HEK293 (cell line): ENCODE measurements around the gene ACP3.

ENCODE experiments used
- BCL11B ChIP-seq: fragments of 450-650 bp; formaldehyde crosslinking; IDR thresholded peaks from 2 replicates; pipeline ENCODE4 v1.5.1; 2016; ENCODE audit warnings: low read depth, missing biosample characterization, missing genetic modification characterization
- CTCF ChIP-seq: fragments of 450-650 bp; formaldehyde crosslinking; IDR thresholded peaks from 2 replicates; pipeline ENCODE4 v1.5.1; 2016; ENCODE audit warnings: missing biosample characterization, missing genetic modification characterization
- HOXA7 ChIP-seq: sonication (generic); formaldehyde crosslinking; IDR thresholded peaks from 2 replicates; pipeline ENCODE4 v1.8.1; 2022; ENCODE audit warnings: missing genetic modification reagents, borderline replicate concordance
- KLF10 ChIP-seq: fragments of 450-650 bp; IDR thresholded peaks from 2 replicates; pipeline ENCODE4 v1.5.1; 2018; ENCODE audit warnings: missing biosample characterization, mild to moderate bottlenecking, missing genetic modification characterization
- KLF7 ChIP-seq: fragments of 450-650 bp; formaldehyde crosslinking; IDR thresholded peaks from 2 replicates; pipeline ENCODE4 v1.5.1; 2016; ENCODE audit warnings: missing biosample characterization, missing genetic modification characterization, borderline replicate concordance
- PBX3 ChIP-seq: sonication (generic); formaldehyde crosslinking; IDR thresholded peaks from 2 replicates; pipeline ENCODE4 v1.8.1; 2022; ENCODE audit warnings: mild to moderate bottlenecking, moderate library complexity, missing genetic modification reagents
- REST ChIP-seq: fragments of 450-650 bp; formaldehyde crosslinking; IDR thresholded peaks from 2 replicates; pipeline ENCODE4 v1.5.1; 2016; ENCODE audit warnings: missing biosample characterization, missing genetic modification characterization
- TCF7L2 ChIP-seq: IDR thresholded peaks from 2 replicates; pipeline ENCODE4 v1.6.1; 2011; ENCODE audit warnings: low read depth, mild to moderate bottlenecking, inconsistent platforms, low read length, moderate library complexity, borderline replicate concordance
- ZBTB11 ChIP-seq: fragments of 450-650 bp; formaldehyde crosslinking; conservative IDR thresholded peaks from 2 replicates; pipeline ENCODE4 v1.5.1; 2016; ENCODE audit warnings: low read depth, missing biosample characterization, missing genetic modification characterization
- ZNF274 ChIP-seq, 2 experiments: fragments of 200-500 bp in 1 of 2; fragments of 450-650 bp in 1 of 2; sonication (Bioruptor generic) in 1 of 2; formaldehyde crosslinking in 1 of 2; IDR thresholded peaks; 2 replicates each; pipeline versions ENCODE4 v1.5.1 to v1.6.1; 2014 to 2016; ENCODE audit warnings: borderline replicate concordance in 1 of 2, inconsistent platforms in 1 of 2, low read length in 1 of 2, missing biosample characterization in 1 of 2, missing genetic modification characterization in 1 of 2
- ZNF785 ChIP-seq: fragments of 450-650 bp; formaldehyde crosslinking; IDR thresholded peaks from 2 replicates; pipeline ENCODE4 v1.5.1; 2016; ENCODE audit warnings: missing biosample characterization, missing genetic modification characterization
- ZNF830 ChIP-seq: fragments of 450-650 bp; IDR thresholded peaks from 2 replicates; pipeline ENCODE4 v1.5.0; 2018; ENCODE audit warnings: missing biosample characterization, missing genetic modification characterization, low read depth, mild to moderate bottlenecking, moderate library complexity

GRCh38 chr3:132342610-132343009 is 25.4 kb downstream of the ACP3 start:
- TF ChIP-seq BCL11B (tag by site-specific recombination) = no peak
- no peak for TF ChIP-seq KLF7 (tag by site-specific recombination)
- no peak for TF ChIP-seq CTCF (tag by site-specific recombination)
- TF ChIP-seq ZNF830 (tag by site-specific recombination) = no peak
- no peak for TF ChIP-seq ZBTB11 (tag by site-specific recombination)
- no peak for TF ChIP-seq ZNF785 (tag by site-specific recombination)
- no peak for TF ChIP-seq REST
- TF ChIP-seq TCF7L2 = no peak
- no peak for TF ChIP-seq PBX3 (CRISPR knock-in tag)
- no peak for TF ChIP-seq HOXA7 (CRISPR knock-in tag)
- no peak for TF ChIP-seq KLF10
- no peak for TF ChIP-seq ZNF274 (IDR thresholded peaks at IDR 0.05; ENCODE audit: low read length)
- no peak for TF ChIP-seq ZNF274 (tag by site-specific recombination; IDR thresholded peaks at IDR 0.05; ENCODE audit: borderline replicate concordance)
